G401.6 (cell line): ENCODE data around the gene DPAGT1.
A peak's percentile ranks its signal among the peaks of the same experiment; 100 is the strongest.
"Not testable (repeated sequence)": the region's sequence is repeated elsewhere in the genome, so short reads cannot be mapped to it uniquely, and the experiment has no call there.

ENCODE experiments used
- FAIRE-seq: peaks from 2 replicates; lab custom pipeline; 2012; peaks lifted over from hg19 to GRCh38; lab: Jason Lieb, UNC

The DPAGT1 gene

DNA sequence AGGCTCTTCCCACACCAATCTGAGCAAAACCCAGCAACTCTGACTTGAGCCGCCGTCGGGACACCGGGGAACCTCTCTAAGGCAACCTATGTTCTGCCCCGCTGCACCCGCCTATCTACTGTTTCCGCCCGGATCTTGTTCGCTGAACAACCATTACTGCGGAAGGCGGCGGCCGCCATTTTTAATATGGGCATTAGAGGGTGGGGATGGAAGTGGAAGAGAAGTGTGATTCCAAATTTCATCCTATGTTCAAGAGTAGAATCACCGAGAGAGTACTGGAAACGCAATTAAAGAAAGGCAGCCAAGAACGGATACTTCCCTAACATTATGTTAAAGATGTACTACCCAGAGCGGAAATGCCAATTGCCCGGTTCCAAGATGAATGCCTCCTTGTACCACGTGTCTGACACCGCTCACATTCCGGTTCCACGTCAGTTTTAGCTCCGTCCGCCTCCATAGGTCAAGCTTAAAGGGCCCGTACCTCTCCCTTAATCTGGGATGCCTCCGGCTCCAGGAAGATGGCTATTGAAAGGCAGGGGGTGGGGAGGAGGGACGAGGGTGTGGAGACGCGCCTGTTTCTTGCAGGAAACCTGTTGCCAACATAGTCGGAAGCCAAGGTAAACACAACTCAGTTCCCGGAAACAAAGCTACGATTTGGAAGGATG is at the start of gene DPAGT1:
DPAGT1 (minus strand) TSS at position 95 of the 665 bp plus-strand sequence. CDS start 198 bp downstream, outside the sequence.
- peak; percentile 96 for FAIRE-seq

DNA sequence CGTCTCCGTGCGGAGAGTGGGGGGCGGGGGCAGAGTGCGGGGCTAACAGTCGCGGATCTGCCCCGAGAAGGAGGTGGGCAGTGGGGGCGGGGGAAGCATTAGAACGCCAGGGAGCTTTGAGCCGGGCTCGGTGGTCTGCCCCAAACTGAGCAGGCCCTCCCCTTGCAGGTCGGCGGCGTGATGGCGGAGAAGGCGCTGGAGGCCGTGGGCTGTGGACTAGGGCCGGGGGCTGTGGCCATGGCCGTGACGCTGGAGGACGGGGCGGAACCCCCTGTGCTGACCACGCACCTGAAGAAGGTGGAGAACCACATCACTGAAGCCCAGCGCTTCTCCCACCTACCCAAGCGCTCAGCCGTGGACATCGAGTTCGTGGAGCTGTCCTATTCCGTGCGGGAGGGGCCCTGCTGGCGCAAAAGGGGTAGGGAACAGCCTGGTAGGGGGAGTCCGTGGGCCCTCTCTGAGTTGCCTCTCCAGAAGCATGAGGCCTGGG is 48.2 kb upstream of the DPAGT1 start:
- FAIRE-seq: no peak

DNA sequence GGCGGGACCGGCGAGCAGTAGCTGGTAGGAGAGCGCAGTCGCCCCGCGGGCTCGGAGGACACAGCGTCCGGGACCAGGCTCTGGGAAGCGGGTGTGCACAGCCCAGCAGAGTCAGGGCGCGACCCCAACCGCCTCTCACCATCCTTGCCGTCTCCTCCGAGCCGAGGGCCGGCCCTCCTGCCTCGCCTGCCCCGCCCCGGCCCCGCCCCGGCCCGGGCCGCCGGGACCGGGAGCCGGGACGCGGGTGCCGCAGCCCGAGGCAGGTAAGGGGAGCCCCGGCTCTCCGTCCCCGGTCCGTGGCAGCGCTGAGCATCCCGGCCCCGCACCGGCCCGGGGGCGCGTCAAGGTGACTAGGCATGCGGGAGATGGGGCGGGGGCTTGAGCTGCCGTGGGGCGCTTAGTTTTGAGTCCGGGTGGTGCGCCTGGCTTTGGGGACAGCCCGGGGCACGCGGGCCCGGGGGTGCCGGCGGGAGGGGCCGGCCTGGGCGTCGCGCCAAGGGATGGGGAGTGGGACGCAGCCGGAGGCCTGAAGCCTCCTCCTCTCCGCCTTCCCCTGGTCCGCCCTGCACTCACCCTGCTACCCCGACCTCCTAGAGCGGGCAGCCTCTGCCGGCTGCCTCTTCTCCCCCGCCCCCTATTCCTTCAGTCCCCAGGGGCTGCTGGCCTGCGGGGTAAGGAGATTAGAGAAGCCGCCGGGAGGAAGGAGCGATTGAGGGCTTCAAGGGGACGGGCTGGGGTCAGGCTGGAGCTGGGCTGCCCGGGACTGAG is 47.5 kb upstream of the DPAGT1 start, which contains the start of gene ABCG4:
ABCG4 (plus strand) TSS at position 35 of the 768 bp plus-strand sequence. CDS start 914 bp downstream, outside the sequence.
- no peak for FAIRE-seq

DNA sequence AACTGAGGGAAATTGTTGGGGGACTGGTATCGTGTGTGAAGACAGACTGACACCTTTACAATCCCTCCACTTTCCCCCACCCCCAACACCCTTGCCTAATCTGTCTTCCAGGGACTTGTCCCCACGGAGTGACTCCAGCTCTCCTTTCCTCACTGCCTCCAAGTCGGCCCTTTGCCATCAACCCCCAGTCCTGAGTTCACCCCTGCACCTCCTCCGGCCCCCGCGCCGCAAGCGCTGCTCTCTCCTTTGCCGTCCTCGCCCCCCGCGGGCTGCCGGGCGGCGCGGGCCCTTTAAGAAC is 47.0 kb upstream of the DPAGT1 start:
- no peak for FAIRE-seq

DNA sequence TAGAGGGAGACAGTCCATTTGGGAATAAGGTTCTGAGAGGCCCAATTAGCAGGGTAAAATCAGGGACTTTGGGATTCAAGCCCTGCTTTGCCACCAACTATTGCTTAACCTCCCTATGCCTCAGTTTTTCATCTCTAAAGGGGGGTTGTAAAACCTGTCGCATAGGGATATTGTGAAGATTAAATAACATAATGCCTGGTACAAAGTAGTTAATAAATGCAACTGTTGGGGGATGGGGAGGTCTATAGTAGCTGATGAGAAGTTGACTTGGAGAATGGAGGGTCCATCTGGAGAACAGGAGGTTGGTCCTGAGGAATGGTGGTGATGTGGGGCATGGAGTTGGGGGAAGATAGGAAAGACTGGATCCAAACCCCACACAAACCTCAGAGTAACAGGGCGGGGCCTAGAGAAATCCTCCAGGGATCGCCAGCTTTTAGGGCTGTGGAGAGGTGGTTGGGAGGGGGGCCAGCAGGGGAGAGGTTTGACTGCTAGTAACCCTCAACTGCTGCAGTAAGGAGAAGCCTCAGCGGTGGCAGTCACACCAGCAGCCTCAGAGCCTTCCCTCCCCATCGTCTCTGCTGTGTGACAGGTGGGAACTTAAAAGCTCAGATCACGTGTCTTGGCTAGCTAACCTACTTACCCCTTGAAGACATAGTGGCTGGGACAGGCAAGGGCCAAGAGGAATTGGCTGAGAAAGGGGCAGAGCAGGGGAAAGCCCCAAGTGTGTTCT is 46.1 kb upstream of the DPAGT1 start:
- FAIRE-seq: no peak

DNA sequence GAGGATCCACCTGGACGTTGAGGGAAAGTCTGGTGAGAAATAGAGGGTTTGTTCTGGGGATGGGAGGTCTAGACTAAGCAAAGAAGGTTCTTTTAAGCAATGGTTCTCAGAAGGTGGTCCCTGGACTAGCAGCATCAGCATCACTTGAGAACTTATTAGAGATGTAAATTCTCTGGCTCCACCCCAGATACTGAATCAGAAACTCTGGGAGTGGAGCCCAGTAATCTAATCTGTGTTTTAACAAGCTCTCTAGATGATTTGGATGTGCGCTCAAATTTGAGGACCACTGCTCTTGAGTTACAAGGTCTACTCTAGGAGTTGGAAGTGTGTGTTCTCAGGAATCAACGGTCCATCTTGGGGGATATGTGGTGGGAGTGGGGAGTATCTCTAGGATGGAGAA is 43.9 kb upstream of the DPAGT1 start:
- no peak for FAIRE-seq

DNA sequence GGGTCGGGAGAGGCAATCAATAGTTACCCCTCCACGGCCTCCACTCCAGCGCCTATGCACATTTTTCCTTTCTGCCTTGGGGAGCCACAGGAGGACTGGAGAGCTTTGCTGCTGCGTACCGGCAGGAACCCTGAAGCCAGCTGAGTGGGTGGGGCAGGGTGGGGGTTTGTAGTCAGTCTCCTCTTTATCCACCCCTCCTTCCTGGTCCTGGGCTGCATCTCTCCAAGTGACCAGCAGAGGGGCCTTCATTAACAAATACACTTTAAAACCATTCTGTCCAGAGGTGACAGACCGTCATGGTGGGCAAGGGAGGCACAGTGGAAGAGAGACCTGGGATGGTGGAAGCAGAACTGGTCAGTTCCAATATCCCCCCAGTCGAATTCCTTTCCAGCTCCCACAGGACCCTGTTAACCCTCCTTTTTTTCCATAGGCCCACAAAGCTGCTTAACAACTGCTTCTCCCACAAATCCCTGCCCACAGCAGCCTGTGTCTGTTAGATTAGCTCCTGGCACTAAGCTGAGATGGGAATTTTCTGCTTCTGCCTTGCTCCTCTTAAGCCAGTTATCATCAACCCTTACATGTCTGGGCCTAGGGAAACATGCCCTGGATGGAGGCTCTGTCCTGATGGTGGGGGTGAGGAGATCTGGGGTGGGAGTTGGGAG is 43.3 kb upstream of the DPAGT1 start:
- no peak for FAIRE-seq

DNA sequence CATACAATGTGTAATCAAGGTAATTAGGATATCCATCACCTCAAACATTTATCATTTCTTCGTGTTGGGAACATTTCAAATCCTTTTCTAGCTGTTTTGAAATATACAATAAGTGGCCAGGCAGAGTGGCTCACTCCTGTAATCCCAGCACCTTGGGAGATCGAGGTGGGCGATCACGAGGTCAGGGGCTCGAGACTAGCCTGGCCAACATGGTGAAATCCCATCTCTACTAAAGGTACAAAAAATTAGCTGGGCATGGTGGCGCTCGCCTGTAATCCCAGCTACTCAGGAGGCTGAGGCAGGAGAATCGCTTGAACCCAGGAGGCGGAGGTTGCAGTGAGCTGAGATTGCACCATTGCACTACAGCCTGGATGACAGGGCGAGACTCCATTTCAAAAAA is 37.6 kb upstream of the DPAGT1 start:
- FAIRE-seq: not testable (repeated sequence)

DNA sequence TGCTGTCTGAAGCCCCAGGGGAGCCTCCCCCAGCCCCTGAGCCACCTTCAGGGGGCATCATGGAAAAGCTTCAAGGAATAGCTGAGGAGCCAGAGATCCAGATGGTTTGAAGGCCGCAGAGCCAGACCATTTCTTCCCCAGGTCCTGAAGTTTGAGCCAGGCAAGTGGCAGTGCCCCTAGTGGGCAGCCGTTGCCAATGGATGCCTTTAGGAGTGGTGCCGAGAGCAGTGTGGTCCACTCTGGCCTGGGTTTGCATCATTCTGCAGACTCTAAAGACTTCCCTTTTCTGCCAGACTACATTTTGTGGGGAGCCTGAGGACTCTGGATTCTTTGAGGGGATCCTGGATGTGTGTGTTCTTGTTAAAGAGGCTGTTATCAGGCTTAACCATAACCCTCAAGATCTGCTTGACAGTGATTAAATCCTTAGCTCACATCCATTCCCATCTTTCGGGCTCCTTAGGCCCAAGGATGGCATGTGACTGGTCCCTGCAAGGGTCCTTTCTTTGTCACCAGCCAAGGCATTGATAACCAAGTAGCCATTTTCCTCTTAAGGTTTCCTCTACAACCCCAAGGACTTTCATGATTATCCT is 32.8 kb upstream of the DPAGT1 start:
- FAIRE-seq: no peak

DNA sequence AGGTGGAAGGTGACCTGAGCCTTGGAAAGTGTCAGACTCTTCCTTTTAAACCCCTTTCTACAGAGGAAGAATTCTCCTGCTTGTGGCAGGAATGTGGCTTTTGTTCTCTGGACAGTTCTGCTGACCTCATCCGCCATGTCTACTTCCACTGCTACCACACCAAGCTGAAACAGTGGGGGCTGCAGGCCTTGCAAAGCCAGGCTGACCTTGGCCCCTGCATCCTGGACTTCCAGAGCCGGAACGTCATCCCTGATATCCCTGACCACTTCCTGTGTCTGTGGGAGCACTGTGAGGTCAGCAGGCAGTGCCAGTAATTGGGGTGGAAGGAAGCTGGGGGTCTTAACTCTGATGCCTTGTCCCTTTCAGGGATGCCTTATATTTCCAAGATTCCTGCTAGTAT is 29.0 kb upstream of the DPAGT1 start:
- FAIRE-seq: no peak

DNA sequence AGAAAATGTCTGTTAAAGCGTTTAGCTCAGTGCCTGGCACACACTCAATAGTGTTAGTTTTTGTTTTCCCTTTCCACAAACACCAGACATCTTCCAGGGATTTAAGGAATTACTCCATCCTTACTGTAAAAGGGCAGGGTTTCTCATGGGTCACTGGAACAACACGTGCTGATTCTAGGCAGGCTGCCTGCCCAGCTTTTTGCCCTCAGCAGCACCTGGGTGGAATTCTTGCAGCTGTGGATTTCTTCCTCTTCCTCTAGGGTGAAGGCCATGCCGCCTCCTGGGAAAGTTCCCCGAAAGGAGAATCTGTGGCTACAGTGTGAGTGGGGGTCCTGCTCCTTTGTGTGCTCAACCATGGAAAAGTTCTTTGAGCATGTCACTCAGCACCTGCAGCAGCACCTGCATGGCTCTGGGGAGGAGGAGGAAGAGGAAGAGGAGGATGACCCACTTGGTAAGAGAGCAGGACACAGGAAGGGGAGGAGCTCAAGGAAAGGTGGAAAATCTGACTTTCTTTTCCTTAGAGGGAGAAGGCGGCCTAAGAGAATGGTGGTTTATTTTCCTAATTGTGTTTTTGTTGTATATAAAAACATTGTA is 25.1 kb upstream of the DPAGT1 start:
- no peak for FAIRE-seq

DNA sequence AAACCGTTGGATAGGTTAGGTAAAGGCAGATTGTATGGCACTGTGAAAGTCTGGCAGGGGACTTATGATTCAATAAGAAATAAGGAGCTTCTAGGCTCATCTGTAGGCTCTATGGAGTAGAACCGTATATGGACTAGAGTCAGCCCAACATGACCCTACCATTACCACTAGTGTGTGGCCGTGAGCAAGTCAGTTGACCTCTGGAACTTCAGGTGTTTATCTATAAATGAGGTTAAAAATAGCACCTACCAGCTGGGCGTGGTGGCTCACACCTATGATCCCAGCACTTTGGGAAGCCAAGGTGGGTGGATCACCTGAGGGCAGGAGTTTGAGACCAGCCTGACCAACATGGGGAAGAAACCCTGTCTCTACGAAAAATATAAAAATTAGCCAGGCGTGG is 24.2 kb upstream of the DPAGT1 start:
- no peak for FAIRE-seq

DNA sequence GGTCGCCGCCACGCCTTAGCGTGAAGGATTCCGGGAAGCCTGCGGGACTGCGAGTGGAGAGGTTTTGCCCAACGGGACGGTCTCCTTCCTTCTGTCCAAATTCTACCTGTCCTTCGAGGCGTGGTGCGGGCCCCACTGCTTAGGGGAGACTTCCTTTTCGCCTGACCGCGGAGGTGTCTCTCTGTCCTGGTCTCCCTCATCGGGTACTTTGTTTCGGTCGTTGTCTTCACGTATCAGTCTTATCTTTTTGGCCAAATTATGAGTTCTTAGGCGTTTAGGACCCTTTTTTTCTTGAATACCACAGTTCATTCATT is 20.1 kb upstream of the DPAGT1 start:
- no peak for FAIRE-seq

DNA sequence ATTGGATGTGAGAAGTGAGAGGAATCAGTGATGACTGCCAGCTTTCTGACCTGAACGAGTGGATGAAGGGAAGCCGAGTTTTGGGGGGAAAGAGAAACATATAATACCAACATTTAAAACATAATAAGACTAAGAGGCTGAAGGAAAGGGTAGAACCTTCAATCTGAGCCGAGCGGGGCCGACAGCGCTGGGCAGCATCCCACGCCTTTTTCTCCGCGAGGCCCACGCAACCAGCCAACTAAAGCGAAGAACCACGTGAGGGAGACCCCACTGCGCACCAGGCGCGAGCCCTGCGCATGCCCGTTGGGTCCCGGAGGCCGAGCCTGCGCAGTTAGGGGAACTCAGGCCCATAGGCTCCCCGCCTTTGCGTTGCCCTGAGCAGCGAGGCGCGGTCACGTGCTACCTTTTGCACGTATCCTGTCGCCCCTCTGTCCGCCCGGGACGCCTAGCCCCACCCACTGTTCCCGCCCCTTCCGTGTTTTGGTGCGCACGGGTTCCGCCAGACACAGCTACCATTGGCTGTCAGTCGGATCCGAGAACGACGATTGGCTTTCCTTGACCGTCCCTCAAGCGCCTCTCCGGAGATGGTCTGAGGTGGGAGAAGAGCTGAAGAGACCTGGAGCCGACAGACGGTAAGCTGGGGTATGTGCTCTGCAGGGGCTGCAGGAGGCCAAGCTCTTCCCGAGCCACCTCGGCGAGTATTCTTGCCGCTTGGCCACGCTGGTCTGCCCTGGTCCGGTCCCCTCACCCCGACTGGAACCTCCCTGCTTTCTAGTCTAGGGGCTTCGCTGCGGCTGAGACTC is 19.6 kb upstream of the DPAGT1 start, which contains the start of gene HINFP:
HINFP (plus strand) TSS at position 573 of the 803 bp plus-strand sequence. CDS start 5,365 bp downstream, outside the sequence.
- FAIRE-seq: peak; percentile 98

DNA sequence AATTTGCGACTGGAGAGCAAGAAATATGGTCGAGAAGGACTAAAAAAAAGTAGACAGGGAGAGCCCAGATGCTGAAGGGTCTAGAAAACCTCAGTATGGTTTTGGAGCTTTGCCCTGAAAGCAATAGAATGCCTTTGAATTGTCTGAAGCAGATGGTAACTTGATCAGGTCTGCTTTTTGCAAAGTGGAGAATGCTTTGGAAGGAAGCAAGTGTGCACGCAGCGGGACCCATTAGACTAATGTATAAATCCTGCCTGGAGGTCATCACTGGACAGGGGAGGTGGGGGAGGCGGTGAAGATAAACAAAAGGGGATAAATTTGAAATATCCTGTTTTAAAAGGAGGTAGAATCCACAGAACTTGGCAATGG is 19.0 kb upstream of the DPAGT1 start:
- FAIRE-seq: no peak

DNA sequence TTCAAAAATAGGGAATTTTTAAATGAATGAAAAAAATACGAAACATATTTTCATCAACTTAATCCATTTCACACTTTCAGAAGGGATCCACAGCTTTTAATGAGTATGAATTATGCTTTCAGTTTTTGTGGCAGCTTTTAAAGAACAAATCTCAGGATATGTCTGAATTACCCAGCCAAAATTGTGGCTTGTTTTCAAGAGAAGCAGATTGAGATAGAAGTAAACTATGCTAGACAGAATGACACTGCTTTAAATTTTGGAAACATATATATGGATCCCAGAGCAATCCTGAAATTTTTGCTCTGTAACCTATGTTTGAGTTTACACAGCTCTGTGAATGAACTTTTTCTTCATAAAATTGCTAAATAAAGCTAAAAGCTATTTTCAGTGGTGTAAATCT is 17.3 kb upstream of the DPAGT1 start:
- no peak for FAIRE-seq

DNA sequence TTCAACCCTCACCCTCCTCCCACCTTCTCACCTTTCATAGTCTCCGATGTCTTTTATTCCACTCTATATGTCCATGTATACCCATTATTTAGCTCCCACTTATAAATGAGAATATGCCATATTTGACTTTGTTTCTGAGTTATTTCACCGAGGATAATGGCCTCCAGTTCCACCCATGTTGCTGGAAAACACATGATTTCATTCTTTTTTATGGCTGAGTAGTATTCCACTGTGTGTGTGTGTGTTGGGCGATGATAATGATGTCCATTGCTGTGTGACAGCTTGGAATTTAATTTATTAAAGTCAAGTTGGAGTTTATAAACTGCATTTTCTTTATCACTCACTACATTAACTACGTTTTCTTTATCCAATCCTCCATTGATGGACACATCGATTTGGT is 16.6 kb upstream of the DPAGT1 start:
- FAIRE-seq: no peak

DNA sequence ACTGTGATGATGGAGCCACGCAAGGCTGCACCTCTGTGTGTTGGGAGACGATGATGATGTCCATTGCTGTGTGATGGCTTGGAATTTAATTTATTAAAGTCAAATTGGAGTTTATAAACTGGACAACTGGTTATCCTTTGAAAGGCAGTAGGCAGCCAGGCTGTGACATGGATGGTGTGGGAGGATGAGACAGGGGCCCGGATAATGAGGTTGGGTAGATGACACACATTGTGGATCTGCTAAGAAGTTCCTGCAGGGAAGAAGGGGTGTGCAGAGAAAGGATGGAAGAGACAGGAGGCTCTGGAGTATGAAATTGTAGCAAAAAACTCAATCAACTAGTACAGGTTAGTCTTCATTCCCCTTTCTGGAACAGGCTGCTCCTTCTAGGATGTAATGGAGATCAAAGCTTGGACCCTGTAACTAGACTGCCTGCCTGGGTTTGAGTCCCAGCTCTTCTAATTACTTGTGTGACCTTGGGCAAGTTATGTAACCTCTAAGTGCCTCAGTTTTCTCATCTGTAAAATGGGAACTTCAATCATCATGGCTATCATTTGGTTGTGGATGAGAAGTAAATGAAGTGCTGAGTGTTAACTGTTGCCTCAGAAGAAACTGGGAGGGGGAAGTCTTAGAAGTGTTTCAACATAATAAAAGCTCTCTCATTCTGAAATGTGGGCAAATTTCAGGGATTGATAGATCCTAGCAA is 15.5 kb upstream of the DPAGT1 start:
- no peak for FAIRE-seq

DNA sequence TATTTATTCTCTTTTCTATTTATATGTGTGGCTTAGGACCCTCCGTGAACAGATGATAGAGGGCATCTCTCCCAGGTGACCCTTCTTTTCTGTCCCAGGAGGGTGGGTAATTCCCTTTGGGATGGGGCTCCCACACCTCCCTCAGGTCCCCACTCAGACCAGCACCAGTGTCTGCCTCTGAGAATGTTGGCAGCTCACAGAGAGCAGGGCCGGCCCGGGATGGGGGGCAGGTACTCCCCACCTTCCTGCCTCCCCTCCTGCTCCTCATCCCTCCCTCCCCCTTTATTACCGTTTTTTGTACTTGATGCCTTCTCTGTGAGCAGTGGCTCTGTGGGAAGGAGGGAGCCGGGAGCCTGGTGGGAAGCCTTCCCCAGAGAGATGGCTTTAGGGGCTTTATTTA is 14.9 kb upstream of the DPAGT1 start:
- no peak for FAIRE-seq

DNA sequence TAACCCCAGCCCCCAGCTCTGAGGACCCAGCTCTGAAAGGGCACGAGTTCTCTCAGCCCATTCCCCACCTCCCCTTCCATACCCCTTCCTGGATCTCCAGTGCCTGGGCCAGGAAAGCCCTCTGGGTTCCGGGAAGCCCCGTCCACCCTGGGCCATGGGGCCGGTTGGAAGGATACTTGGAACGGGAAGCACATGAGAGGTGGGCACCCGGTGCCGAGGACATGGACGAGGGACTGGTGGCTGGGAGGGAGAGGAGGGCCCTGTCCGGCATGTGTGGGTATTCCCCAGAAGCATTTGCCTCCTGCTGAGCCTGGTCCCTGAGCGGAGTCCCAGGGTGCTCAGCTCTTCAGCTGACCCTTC is 14.6 kb upstream of the DPAGT1 start:
- FAIRE-seq: no peak
